ENCODE measurements around the gene S100A13.
A peak's percentile ranks its signal among the peaks of the same experiment; 100 is the strongest.
"Not testable (repeated sequence)": the region's sequence is repeated elsewhere in the genome, so short reads cannot be mapped to it uniquely, and the experiment has no call there.

S100A13 gene

GRCh38 chr1:153626904-153627714 lies at the start of gene S100A13:
Gene S100A13 (minus strand): TSS chr1:153627505. CDS start chr1:153626472, 1,033 bp downstream.
- DNase-seq, result peak in 1 of 2 donors; percentile 16

- no peak for DNase-seq
Observed at GRCh38 chr1:153673511-153673910, 46.2 kb upstream of the S100A13 start.

GRCh38 chr1:153671628-153672353 lies 44.5 kb upstream of the S100A13 start:
- peak; percentile 68 for DNase-seq

- DNase-seq, result peak; percentile 99 to 100
Observed at GRCh38 chr1:153670859-153671627, 43.7 kb upstream of the S100A13 start, which contains the start of gene ILF2. Gene ILF2 (minus strand): TSS chr1:153670993. CDS start chr1:153670922, 71 bp downstream.

GRCh38 chr1:153670257-153670858 lies 43.1 kb upstream of the S100A13 start:
- no peak for DNase-seq

GRCh38 chr1:153669606-153670005 lies 42.3 kb upstream of the S100A13 start:
- DNase-seq, result no peak

GRCh38 chr1:153668672-153669071 lies 41.4 kb upstream of the S100A13 start:
- not testable (repeated sequence) for DNase-seq

GRCh38 chr1:153667439-153667838 lies 40.1 kb upstream of the S100A13 start:
- DNase-seq, result no peak

- DNase-seq, result no peak
Observed at GRCh38 chr1:153663211-153663610, 35.9 kb upstream of the S100A13 start.

GRCh38 chr1:153662269-153662668 lies 35.0 kb upstream of the S100A13 start:
- DNase-seq, result no peak

GRCh38 chr1:153661111-153661708 lies 33.9 kb upstream of the S100A13 start:
- no peak for DNase-seq

GRCh38 chr1:153659656-153660055 lies 32.4 kb upstream of the S100A13 start:
- no peak for DNase-seq

- no peak for DNase-seq
Observed at GRCh38 chr1:153659175-153659534, 31.9 kb upstream of the S100A13 start.

GRCh38 chr1:153658400-153659174 lies 31.3 kb upstream of the S100A13 start, which contains the start of gene SNAPIN:
Gene SNAPIN (plus strand): TSS chr1:153658703. CDS start chr1:153658744, 41 bp downstream.
- peak; percentile 88 to 91 for DNase-seq

GRCh38 chr1:153655333-153655732 lies 28.0 kb upstream of the S100A13 start:
- DNase-seq, result no peak

- DNase-seq, result no peak
Observed at GRCh38 chr1:153652805-153653500, 25.6 kb upstream of the S100A13 start.

- no peak for DNase-seq
Observed at GRCh38 chr1:153651771-153652170, 24.5 kb upstream of the S100A13 start.

- no peak for DNase-seq
Observed at GRCh38 chr1:153649863-153650235, 22.5 kb upstream of the S100A13 start.

GRCh38 chr1:153649137-153649862 lies 22.0 kb upstream of the S100A13 start:
- DNase-seq, result peak in 1 of 2 donors; percentile 29

- no peak for DNase-seq
Observed at GRCh38 chr1:153648000-153648643, 20.8 kb upstream of the S100A13 start.

All from CD4-positive, alpha-beta T cell treated with Interleukin-4 for 1 hour (primary cell).